ENCODE data around the gene CDK5. TPM values are rescaled to one million over a fixed set of nuclear protein-coding genes. Genes with fewer than 3 reads are reported as not detected.
A peak's percentile ranks its signal among the peaks of the same experiment; 100 is the strongest.

The CDK5 gene
- total and polyA plus RNA-seq, 9 of the 15 experiments (the other 6 are each of a cell fraction or from before 2014, with no cell fraction given): 3.2 to 38.0 (median 27.5) TPM

DNA sequence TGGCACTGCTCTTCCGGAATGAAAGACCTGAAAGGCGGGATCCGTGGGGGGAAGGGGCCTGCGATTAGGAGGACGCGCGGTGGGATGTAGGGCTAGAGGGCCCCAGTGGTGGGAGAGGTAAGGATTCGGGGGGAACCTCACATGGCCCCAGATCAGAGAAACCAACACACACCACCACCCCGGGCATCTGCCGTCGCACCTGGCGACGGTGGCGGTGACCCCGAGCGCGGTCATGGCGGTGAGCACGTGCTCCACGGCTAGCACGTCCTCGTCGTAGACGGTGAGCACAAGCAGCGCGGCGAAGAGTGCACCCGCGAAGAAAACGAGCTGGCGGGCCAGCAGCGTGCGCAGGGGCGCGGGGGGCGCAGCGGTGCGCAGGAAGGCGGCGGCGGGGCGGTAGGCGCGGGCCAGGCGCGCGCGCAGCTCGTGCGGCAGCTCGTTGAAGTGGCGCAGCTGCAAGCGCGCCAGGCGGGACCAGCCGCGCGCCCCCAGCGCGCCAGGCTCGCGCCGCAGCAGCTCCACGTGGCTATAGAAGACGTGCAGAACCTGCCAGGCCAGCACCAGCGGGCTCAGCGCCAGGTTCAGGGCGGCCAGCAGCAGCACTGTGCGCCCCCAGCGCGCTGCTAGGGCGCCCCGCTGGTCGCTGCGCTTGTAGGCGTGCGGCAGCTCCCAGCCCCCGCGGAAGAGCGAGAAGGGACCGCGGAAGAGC is 39.1 kb downstream of the CDK5 start (continued):
- TF ChIP-seq CREB1 (IDR thresholded peaks at IDR 0.05) (no peak), CREB1 (CRISPR knock-in tag; IDR thresholded peaks at IDR 0.05) (0 out of 2 replicates have a peak, but pooled peaks have one; percentile 12), EP400 (IDR thresholded peaks at IDR 0.05) (0 out of 2 replicates have a peak, but pooled peaks have one; percentile 3), RBFOX2 (IDR thresholded peaks at IDR 0.05; ENCODE audit: low read depth, low read length) (peak; percentile 3; the same call in 1 of the 2 replicates), ZNF274 (IDR thresholded peaks at IDR 0.05; ENCODE audit: borderline replicate concordance, low read depth, low read length) (no peak), PHF8 (IDR thresholded peaks at IDR 0.05; ENCODE audit: borderline replicate concordance, low read length) (peak; percentile 49; the same call in 1 of the 2 replicates)
- TF ChIP-seq, protein P1, sequence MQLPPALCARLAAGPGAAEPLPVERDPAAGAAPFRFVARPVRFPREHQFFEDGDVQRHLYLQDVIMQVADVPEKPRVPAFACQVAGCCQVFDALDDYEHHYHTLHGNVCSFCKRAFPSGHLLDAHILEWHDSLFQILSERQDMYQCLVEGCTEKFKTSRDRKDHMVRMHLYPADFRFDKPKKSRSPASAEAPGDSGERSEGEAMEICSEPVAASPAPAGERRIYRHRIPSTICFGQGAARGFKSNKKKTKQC (CRISPR knock-in tag; IDR thresholded peaks at IDR 0.05): 0 out of 2 replicates have a peak, but pooled peaks have one; percentile 22
- TF ChIP-seq, protein P2, sequence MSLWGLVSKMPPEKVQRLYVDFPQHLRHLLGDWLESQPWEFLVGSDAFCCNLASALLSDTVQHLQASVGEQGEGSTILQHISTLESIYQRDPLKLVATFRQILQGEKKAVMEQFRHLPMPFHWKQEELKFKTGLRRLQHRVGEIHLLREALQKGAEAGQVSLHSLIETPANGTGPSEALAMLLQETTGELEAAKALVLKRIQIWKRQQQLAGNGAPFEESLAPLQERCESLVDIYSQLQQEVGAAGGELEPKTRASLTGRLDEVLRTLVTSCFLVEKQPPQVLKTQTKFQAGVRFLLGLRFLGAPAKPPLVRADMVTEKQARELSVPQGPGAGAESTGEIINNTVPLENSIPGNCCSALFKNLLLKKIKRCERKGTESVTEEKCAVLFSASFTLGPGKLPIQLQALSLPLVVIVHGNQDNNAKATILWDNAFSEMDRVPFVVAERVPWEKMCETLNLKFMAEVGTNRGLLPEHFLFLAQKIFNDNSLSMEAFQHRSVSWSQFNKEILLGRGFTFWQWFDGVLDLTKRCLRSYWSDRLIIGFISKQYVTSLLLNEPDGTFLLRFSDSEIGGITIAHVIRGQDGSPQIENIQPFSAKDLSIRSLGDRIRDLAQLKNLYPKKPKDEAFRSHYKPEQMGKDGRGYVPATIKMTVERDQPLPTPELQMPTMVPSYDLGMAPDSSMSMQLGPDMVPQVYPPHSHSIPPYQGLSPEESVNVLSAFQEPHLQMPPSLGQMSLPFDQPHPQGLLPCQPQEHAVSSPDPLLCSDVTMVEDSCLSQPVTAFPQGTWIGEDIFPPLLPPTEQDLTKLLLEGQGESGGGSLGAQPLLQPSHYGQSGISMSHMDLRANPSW (CRISPR knock-in tag; IDR thresholded peaks at IDR 0.05): 0 out of 2 replicates have a peak, but pooled peaks have one; percentile 74

Measured in K562 (cell line).